RWPE1 (cell line): ENCODE measurements around the gene LAIR2.

Source experiments
- CTCF ChIA-PET: fragments of 350-600 bp; sonication (Branson Sonifier 250); formaldehyde crosslinking; extraction: SDS; loops from one replicate; lab custom pipeline; 2021; lab: Yijun Ruan, JAX
- POLR2A ChIA-PET: fragments of 400-600 bp; formaldehyde crosslinking; extraction: SDS; loops from one replicate; lab custom pipeline; 2020; ENCODE audit warnings: antibody characterized with exemption; ENCODE audit not compliant: low non-redundant PET; lab: Yijun Ruan, JAX
- DNase-seq: peaks from one replicate; pipeline ENCODE4 v3.0.0; 2012; ENCODE audit warnings: low spot score
- H3K27ac ChIP-seq: fragments of 450-650 bp; 2 replicates; pipeline ENCODE4 v1.5.1; 2017
- CTCF ChIP-seq: fragments of 450-650 bp; conservative IDR thresholded peaks from 2 replicates; pipeline ENCODE4 v1.5.1; 2017; ENCODE audit warnings: low read depth, mild to moderate bottlenecking

LAIR2 gene

GRCh38 chr19:54551950-54552912 is 49.6 kb downstream of the LAIR2 start:
- CTCF ChIA-PET = no interaction called here
- POLR2A ChIA-PET = no interaction called here
- TF ChIP-seq CTCF = no peak
- no peak overlapping the region for H3K27ac ChIP-seq
- no peak for DNase-seq

- H3K27ac ChIP-seq = no peak overlapping the region
- POLR2A ChIA-PET = no interaction called here
- DNase-seq = no peak
- CTCF ChIA-PET = no interaction called here
- TF ChIP-seq CTCF = no peak
Measured at GRCh38 chr19:54552913-54553310, 50.3 kb downstream of the LAIR2 start.

GRCh38 chr19:54554006-54554405 is 51.4 kb downstream of the LAIR2 start:
- DNase-seq = no peak
- ChIA-PET POLR2A (no interaction called here), CTCF (no interaction called here)

GRCh38 chr19:54554896-54555295 is 52.3 kb downstream of the LAIR2 start:
- no peak overlapping the region for H3K27ac ChIP-seq
- no peak for TF ChIP-seq CTCF
- no peak for DNase-seq
- CTCF ChIA-PET = interaction anchor here (0.9 kb wide), 1 partner anchor 1698 kb away, joined by 3 read pairs; no protein-coding TSS in a partner anchor
- POLR2A ChIA-PET = no interaction called here

More at GRCh38 chr19:54554006-54554405, 51.4 kb downstream of the LAIR2 start:
- no peak overlapping the region for H3K27ac ChIP-seq
- TF ChIP-seq CTCF = no peak

GRCh38 chr19:54556194-54556593 is 53.6 kb downstream of the LAIR2 start:
- POLR2A ChIA-PET = no interaction called here
- TF ChIP-seq CTCF = no peak
- CTCF ChIA-PET = interaction anchor here (0.6 kb wide), 1 partner anchor 24 kb away, joined by 4 read pairs; no protein-coding TSS in a partner anchor
- no peak overlapping the region for H3K27ac ChIP-seq
- no peak for DNase-seq

GRCh38 chr19:54558339-54558738 is 55.7 kb downstream of the LAIR2 start:
- H3K27ac ChIP-seq = no peak overlapping the region
- ChIA-PET POLR2A (no interaction called here), CTCF (no interaction called here)
- no peak for DNase-seq
- TF ChIP-seq CTCF = no peak
